HG03280 (cell line): Measurements from ENCODE around the gene TTYH3.
"Not testable (repeated sequence)": the region's sequence is repeated elsewhere in the genome, so short reads cannot be mapped to it uniquely, and the experiment has no call there.

Experiments used
- ATAC-seq: cut with Tn5 transposase; IDR thresholded peaks from one replicate; pipeline ENCODE4 v1.9.1; 2021; ENCODE audit warnings: mild to moderate bottlenecking, moderate library complexity; ENCODE audit not compliant: unreplicated experiment

The TTYH3 gene

DNA sequence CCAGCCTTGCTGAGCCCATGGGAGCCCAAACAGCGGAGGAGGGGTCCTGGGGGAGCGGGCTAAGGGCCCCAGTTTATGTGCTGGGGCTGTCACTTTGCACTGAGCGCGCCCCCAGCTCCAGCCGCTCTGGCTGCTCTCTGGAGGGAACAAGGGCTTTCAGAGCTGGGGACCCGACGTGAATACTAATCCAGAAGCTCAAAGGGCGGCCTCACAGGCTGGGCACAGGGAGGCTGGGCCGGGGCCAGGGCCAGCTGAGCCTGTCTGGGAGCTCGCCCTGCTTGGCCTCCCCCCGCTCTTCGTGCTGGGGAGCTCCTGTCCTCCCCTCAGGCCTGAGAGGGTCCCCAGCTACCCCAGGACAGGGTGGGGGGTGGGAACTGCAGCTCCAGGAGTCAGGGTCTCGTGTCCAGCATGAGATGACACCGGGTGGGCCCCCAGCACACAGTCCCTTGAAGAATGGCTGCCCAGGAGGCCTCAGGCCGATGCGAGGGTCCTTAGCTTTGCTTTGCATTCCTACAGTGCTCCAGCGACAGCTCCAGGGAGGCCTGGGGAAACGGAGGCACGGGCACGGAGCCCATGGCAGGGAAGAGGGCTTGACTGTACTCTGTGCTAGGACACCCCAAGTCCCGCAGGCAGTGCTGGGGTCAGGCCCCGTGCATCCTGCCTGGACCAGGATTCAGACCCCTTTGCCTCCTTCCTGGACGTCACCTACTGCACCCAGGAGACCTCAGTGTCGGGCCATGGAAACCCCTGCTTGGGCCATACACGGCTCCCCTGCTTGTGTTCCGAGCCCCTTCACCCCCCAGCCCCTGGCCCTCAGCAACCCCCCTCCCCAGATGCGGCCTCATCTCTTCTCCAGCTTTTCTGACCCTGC is 50.4 kb downstream of the TTYH3 start:
- ATAC-seq, result no peak

DNA sequence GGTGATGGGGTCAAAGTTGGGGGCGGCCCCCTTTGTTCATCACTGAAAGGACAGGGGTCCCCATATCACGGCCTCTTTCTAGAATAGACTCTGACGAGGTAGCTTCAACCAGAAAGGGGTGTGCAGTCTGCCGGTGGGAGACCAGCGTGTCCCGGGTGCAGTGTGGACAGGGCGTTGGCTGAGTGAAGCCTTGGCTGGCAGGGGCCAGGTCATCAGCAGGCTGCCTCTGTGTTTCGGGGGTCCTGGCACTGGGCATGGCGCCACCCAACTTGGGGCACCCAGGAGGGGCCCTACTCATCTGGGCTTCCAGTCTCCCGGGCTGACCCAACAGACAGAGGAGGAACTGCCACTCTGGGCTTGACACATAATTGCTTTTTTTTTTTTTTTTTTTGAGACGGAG is 52.7 kb downstream of the TTYH3 start:
- no peak for ATAC-seq

DNA sequence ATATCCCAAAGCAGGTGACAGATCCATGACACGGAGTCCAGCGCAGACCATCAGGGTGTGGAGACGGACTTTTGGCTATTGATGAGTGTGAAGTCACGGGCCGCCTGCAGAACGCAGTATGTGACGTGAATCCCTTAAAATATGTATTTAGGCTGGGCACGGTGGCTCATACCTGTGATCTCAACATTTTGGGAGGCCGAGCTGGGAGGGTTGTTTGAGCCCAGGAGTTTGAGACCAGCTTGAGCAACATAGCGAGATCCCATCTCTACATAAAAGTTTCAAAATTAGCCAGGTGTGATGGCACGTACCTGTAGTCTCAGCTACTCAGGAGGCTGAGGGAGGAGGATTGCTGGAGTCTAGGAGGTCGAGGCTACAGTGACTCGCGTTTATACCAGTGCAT is 54.3 kb downstream of the TTYH3 start:
- ATAC-seq, result no peak

DNA sequence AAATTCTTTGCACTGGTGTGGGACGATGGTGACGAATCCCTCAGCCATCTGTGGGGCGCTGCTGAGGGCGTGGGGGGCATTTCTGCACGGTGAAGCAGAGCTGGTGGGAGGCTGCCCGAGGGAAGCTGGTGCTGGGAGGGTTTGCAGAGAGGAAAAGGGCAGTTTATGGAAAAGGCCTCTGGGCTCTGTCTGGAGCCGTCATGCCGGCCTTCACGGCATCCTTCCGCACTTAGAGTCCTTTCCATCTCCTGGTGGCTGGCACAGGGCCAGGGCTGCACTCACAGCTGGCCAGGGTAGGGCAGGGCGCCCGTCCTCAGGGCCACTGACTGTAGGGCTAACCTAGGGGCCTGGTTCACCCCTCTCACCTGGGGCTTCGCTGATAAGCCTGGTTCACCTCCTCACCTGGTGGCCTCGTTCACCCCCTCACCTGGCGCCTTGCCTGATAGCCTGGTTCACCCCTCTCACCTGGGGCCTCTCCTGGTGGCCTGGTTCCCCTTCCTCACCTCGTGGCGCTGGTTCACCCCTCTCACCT is 55.6 kb downstream of the TTYH3 start:
- ATAC-seq, result no peak

DNA sequence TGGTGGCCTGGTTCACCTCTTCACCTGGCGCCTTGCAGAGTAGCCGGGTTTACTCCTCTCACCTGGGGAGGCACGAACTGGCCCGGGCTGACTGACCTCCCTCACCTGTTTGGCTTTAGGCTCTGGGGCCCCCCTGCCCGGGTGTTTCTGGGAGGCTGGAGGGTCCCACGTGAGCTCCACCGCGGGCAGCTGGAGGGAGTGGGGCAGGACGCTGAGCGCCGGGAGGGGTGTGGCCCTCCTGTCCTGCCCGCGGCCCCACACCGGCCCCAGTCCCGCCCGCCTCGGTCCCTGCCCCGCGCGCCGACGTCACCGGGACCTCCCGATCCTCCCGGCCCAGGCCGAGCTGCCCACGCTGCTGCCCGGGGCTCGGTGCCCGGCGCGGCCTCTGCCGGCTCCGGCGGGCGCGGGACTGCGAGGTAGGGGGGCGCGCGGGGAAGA is 56.1 kb downstream of the TTYH3 start, which contains the start of gene AMZ1:
AMZ1 (plus strand) TSS at position 322 of the 438 bp plus-strand sequence. CDS start 12,250 bp downstream, outside the sequence.
- no peak for ATAC-seq

DNA sequence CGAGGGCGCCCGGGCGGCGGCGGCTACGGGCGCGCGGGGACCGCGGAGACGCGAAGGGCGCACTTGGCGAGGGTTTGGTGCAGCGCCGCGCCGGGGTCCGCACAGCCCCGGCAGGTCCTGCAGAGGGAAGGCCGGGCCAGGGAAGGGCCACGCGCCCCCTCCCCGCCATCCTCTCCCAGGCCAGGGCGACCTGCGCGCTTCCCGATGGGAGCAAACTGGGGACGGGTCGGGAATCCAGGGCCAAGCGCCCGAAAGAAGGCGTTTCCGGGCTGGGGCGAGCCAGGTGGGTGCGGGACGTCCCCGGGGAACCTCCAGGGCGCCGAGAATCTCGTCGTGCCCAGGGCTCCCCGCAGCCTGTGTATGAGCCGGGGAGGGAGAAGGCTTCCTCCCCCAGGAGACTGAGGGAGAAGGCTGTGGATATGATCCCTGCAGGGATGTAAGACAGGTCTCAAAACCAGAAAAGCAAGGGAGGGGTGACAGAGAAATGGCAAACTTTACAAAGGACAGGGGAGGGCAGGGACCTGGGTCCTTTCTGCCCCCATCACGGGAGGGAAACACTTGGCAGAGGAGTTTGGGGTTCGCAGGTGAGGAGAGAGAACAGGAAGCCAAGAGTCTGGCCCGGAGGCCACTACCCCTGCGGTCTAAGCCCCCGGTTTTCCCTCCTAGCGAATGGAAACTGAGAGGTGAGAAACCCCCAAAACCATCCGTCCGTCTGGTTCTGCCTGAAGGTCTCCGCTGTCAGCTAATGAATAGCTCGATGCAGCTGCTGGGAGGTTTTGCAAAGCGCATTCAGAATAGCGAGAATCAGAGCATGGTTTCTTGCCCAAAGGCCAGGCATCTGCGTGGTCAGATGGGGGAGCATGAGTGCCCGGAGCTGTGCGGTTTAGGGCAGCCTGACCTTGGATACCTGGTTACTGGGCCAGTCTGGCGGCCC is 56.9 kb downstream of the TTYH3 start:
- ATAC-seq, result peak; percentile 63

DNA sequence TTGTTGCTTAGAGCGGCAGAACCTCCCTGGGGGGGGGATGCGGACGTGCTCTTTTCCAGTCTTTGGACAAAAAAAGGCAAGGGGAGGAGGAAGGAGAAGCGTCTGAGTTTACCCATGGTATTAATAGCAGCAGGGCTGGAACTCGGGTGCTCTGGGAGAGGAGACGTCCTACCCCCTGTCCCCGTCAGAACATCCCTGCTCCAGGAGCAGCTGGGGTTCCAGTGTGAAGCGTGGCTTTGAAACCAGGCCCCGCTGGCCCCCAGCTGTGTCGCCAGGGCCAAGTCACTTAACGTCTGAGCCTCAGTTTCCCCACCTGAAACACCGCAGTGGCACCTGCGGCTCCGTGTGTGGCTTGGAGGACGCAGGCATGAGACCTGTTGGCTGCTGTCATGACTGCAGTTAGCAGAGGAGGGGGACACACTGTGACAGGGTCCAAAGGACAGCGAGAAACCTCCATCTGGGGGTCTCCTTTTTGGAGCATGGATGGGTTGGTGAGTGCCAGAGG is 57.6 kb downstream of the TTYH3 start:
- no peak for ATAC-seq

DNA sequence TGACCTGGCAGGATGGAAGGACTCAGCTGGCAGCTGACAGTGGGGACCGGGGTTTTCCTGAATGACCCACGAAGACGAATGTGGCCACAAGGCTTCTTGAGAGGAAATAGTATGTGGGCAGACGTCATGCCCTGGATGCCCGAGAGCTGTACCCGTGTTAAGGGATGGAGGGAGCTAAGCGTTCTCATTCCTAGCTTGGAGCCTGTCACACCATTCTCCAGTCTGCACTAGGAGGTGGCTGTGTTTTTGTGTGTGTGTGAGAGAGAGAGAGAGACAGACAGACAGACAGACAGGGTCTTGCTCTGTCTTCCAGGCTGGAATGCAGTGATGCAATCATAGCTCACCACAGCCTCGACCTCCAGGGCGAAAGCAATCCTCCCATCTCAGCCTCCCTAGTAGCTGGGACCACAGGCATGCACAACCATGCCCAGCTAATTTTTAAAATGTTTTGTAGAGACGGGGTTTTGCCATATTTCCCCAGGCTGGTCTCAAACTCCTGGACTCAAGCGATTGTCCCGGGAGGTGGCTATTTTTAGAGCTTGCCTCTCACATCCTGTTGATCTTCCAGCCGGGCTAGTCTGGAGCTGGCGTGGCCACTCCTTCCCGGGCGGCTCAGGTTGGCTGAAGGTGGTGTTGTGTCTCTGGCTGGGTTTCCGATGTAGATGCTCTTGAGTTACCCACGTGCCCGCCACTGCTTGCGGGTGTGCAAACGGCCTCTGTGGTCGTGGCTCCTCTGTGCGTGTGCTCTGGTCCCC is 58.3 kb downstream of the TTYH3 start:
- no peak for ATAC-seq

DNA sequence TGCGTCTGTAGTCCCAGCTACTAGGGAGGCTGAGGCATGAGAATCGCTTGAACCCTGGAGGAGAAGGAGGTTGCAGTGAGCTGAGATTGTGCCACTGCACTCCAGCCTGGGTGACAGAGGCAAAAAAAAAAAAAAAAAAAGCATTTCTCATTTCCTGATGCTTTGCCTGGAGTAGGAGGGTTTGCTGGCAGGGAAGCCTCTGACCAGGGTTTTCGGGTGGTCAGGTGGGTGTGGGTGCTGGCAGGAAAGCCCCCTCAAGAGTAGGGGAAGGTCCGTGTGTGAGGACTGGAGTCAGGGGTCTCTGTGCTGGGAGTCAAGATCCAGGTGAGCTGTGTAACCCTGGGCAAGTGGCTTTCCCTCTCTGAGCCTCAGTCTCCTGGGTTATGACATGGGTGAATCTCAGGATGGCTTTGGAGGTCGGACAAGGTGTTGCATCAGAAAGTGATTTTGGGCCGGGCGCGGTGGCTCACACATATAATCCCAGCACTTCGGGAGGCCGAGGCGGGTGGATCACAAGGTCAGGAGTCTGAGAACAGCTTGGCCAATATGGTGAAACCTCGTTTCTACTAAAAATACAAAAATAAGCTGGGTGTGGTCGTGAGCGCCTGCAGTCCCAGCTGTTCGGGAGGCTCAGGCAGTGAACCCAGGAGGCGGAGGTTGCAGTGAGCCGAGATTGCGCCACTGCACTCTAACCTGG is 59.4 kb downstream of the TTYH3 start:
- ATAC-seq, result no peak

DNA sequence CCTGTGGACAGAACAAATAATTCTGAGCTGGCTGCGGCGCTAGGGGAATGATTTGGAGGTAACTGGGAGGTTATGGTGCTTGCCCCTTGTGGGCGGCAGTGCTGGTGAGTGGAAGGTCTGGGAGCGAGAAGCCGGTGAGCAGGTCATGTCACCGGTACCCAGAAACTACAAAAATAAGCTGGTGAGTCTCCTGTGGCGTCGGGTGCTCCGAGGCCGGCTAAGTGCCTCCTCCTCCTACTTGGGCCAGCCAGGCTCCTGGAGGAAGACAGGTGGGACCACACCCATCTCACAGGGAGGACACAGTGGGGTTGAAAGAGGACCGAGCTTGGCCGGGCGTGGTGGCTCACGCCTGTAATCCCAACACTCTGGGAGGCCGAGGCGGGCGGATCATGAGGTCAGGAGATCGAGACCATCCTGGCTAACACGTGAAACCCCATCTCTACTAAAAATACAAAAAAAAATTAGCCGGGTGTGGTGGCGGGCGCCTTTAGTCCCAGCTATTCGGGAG is 60.2 kb downstream of the TTYH3 start:
- not testable (repeated sequence) for ATAC-seq

DNA sequence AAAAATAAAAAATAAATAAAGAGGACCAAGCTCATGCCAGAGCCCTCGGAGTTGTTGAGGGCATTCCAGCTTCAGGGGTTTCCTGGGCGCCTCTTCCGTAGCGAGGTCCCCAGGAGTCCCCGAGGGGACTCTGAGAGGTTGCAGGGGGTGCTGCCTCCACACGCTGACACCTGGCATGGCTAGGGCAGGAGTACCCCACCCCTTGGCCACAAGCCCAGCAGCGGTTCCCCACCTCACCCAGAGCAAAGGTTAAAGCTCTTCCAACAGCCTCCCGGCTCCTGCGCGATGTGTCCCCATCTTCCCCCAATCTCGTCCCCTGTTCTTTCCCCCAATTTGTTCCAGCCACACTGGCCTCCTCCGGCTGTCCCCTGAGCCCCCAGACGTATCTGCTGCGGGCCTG is 60.8 kb downstream of the TTYH3 start:
- no peak for ATAC-seq

DNA sequence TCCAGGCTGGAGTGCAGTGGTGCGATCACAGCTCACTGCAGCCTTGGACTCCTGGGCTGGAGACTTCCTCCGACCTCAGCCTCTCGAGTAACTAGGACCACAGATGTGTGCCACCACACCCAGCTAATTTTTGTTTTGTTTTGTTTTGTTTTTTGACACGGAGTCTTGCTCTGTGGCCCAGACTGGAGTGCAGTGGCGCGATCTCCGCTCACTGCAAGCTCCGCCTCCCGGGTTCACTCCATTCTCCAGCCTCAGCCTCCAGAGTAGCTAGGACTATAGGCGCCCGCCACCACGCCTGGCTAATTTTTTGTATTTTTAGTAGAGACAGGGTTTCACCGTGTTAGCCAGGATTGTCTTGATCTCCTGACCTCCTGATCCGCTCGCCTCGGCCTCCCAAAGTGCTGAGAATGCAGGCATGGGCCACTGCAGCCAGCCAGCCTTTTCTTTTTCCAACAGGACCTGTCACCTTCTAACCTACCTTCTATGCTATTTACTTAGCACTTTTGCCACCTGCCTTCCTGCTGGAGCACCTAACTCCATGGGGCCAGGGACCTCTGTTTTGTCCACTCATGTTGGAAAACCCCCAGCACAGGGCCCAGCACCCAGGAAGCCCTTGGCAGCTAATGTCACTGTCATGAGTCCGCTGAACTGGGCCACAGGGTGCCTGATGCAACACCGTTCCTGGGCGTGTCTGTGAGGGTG is 61.8 kb downstream of the TTYH3 start:
- ATAC-seq, result not testable (repeated sequence)

DNA sequence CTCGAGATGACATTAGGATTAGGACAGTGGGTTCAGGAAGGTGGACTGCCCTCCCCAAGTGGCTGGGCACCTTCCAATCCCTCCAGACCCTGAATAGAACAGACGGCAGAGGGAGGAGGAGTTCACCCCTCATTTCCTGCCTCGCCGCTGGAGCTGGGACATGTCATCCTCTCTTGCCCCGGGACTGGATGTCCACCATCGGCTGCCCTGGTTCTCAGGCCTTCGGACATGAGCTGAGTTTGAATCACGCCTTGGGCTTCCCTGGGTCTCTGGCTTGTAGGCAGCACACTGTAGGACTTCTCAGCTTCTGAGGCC is 62.3 kb downstream of the TTYH3 start:
- ATAC-seq, result not testable (repeated sequence)

DNA sequence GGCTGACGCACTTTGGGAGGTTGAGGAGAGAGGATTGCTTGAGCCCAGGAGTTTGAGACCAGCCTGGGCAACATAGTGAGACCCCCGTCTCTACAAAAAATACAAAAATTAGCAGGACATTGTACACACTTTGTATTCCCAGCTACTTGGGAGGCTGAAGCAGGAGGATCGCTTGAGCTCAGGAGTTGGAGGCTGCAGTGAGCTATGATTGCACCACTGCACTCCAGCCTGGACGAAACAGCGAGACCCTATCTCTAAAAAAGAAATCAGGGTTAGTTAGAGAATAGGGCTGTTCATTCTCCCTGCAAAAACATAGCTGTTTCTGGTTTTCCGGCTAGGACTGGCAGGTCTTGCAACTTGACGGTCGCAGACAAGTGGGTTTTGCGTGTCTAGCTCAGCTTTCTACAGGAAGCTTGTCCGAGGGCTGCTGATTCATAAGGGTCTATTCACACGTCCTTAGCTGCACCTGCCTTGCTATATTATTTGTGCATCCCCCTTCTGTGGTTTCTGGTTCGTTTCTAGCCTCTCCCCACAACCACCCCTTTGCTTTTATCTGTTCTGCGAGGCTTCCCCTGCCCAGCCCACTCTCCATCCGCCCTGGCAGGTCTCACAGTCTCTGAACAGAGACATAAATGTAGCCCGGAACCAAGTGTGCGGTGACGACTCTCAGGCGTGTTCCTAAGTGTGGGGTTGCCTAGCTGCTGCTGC is 66.9 kb downstream of the TTYH3 start:
- peak; percentile 86 for ATAC-seq

DNA sequence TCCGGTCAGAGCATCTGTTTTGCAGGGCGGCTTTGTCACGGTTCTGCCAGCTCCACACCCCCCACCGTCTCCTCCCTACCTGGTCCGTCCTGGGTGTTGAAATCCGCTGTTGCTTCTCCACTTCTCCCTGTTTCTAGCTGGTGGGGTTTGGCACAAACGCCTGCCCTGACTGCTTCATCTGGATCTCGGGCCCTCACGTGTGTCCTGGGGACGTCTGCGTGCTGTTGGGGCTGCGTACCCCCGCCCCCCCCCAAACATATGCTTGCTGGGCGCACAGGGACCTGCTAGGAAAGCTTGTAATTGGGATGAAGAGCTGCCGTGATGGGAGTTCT is 67.5 kb downstream of the TTYH3 start:
- no peak for ATAC-seq

DNA sequence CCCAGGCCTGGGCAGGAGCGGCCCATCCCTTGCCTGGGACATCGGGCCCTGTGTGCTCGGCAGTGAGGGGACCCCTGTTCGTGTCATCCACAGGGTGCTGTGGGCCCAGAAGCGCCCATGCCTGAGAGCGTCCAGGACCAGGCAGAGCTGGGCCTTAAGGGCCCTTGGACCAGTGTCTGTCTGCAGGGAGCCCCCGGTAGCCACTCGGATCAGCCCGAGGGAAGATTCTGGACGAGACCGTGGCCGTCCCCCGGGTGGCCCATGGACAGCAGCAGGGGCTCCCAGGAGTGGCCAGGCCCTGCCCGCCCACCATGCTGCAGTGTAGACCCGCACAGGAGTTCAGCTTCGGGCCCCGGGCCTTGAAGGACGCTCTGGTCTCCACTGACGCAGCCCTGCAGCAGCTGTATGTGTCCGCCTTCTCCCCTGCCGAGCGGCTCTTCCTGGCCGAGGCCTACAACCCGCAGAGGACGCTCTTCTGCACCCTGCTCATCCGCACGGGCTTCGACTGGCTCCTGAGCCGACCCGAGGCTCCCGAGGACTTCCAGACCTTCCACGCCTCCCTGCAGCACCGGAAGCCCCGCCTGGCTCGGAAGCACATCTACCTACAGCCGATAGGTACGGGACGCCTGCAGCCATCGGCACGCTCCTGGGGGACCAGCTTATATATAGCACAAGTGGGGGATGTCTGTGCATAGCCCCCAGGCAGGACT is 68.5 kb downstream of the TTYH3 start:
- ATAC-seq, result no peak

DNA sequence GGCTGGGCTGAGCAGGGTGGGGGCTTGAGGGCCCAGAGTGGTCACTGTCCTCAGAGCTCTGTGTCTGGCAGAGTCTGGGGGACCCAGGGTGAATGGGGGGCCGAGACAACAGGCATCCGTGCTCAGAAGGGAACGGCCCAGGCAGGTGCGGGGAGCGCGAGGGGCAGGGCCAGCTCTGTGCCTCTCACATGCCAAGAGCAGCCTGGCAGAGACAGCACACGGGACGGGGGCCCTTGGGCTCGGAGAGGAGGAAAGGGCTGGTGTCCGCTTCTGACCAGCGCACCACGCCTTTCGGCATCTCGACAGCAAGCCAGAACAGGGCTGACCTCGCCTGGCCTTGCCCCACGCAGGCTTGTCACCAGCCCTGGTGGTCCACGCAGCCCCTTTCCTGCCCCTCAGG is 69.6 kb downstream of the TTYH3 start:
- ATAC-seq, result no peak
